B cell (primary cell): Measurements from ENCODE around the gene IL22RA2.

ENCODE experiments used
- CTCF ChIP-seq: fragments of 200-600 bp; IDR thresholded peaks from one replicate; pipeline ENCODE4 v1.8.0; 2022; ENCODE audit warnings: antibody characterized with exemption, mild to moderate bottlenecking
- EZH2 ChIP-seq: IDR thresholded peaks from 2 replicates; pipeline ENCODE4 v1.6.1; 2012; ENCODE audit warnings: borderline replicate concordance, low read depth, mild to moderate bottlenecking, moderate library complexity, low read length; ENCODE audit not compliant: insufficient read depth, poor library complexity, severe bottlenecking

- no peak for TF ChIP-seq CTCF
- no peak for TF ChIP-seq EZH2
Measured at GRCh38 chr6:137123078-137123477, 50.4 kb downstream of the IL22RA2 start.
